Sigmoid colon (tissue), 7 donors: ENCODE measurements around the gene ADSS1. TPM values are rescaled to one million over a fixed set of nuclear protein-coding genes. Genes with fewer than 3 reads are reported as not detected.

Source experiments
- DNase-seq: peaks from one replicate; pipeline ENCODE4 v3.0.0-alpha.2; 2019
- H3K27ac ChIP-seq, 4 donors: fragments of 200-600 bp; sonication (generic); one replicate each; pipeline ENCODE4 v1.5.1; 2016 to 2019; ENCODE audit warnings: mild to moderate bottlenecking in 1 of 4
- H3K27me3 ChIP-seq, 3 donors: fragments of 200-600 bp; sonication (generic); one replicate each; pipeline ENCODE4 v1.5.1; 2019; ENCODE audit warnings: mild to moderate bottlenecking in 1 of 3
- H3K36me3 ChIP-seq, 4 donors: fragments of 200-600 bp; sonication (generic); one replicate each; pipeline ENCODE4 v1.5.1; 2016 to 2019
- H3K4me1 ChIP-seq, 4 donors: fragments of 200-600 bp; sonication (generic); one replicate each; pipeline ENCODE4 v1.5.1; 2017 to 2019
- H3K4me3 ChIP-seq, 4 donors: fragments of 200-600 bp; sonication (generic); one replicate each; pipeline ENCODE4 v1.5.1; 2017 to 2019; ENCODE audit warnings: mild to moderate bottlenecking in 2 of 4, moderate library complexity in 1 of 4
- H3K9me3 ChIP-seq, 4 donors: fragments of 200-600 bp in 3 of 4; sonication (generic) in 3 of 4; one replicate each; pipeline versions ENCODE4 v1.5.1 to v1.6.1; 2013 to 2019
- CTCF ChIP-seq, 4 experiments: fragments of 450-650 bp in 3 of 4; fragments of 200-600 bp in 1 of 4; IDR thresholded peaks; one replicate each; pipeline ENCODE4 v1.5.1; 2016 to 2019; ENCODE audit warnings: antibody characterized with exemption in 4 of 4, mild to moderate bottlenecking in 3 of 4, moderate library complexity in 2 of 4
- EP300 ChIP-seq, 4 donors: sonication (generic); formaldehyde crosslinking; IDR thresholded peaks; one replicate each; pipeline ENCODE4 v1.6.1; 2017; ENCODE audit warnings: antibody characterized with exemption in 4 of 4
- POLR2A ChIP-seq, 2 donors: fragments of 450-650 bp; IDR thresholded peaks; one replicate each; pipeline ENCODE4 v1.6.1; 2016; ENCODE audit warnings: antibody characterized with exemption in 2 of 2, mild to moderate bottlenecking in 2 of 2, moderate library complexity in 2 of 2
- POLR2AphosphoS5 ChIP-seq, 4 donors: sonication (generic); formaldehyde crosslinking; IDR thresholded peaks; one replicate each; pipeline ENCODE4 v1.6.1; 2017; ENCODE audit warnings: antibody characterized with exemption in 4 of 4
- WGBS, 2 donors: extraction: QIAGEN DNeasy Blood & Tissue Kit; methylation state at CpG; one replicate each; pipeline ENCODE4 v1.1.7; 2013; 5-methylcytosine and 5-hydroxymethylcytosine counted together
- intact Hi-C: fragments of 100-400 bp; cut with DNase I; formaldehyde crosslinking; loops from one replicate; pipeline ENCODE4 v1.15.1; 2023
- polyA plus RNA-seq, 3 donors: library from polyadenylated mRNA; stranded (reverse); fragments of 200-250 nt; gene quantifications; one replicate each; pipeline ENCODE4 v1.2.3, GENCODE V29; 2013
- total RNA-seq, 4 donors: library from RNA; depleted of rRNA; stranded (reverse); fragments of >200 nt; gene quantifications; one replicate each; pipeline ENCODE4 v1.1.0, GENCODE V29; 2016
- donor health status: healthy with polysubstance abuse.
- donor health status: Bipolar disorder and iron deficiency.
- donor health status: healthy.

The ADSS1 gene
- total and polyA plus RNA-seq, 7 donors: 2.0 to 10.2 (median 5.3) TPM

DNA sequence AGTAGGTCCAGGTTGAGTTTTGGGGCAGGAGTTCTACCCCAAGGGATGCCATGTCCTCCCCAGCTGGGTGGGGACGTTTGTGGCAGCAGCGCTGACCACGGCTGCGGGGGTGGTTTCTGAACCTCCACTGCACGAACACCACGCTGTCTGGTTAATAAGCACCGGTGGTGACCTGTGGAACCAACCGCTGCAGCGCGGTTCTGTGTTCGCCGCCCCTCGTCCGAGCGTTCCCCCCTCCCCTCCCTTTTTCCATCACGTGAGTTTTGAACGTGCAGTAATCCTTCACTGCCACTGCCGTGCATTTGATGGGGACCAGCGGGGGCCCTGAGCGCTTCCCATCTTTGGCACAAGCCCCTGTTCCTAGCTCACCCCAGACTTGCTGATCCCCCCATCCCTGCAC, 6.4 kb upstream of the ADSS1 start:
- no peak for DNase-seq
- Histone ChIP-seq H3K4me3 (no peak overlapping the region), H3K4me1 (peaks cover 0 to 14% (median 11%) of the 10 kb centered on the region in 4 donors), H3K27ac (no peak overlapping the region), H3K27me3 (no peaks in the 10 kb centered on the region), H3K9me3 (no peaks in the 10 kb centered on the region), H3K36me3 (peaks cover 24 to 53% (median 38%) of the 10 kb centered on the region in 4 donors)
- intact Hi-C loops: no loop called here
- TF ChIP-seq POLR2AphosphoS5 (IDR thresholded peaks at IDR 0.05) (no peak), POLR2A (IDR thresholded peaks at IDR 0.05) (no peak), CTCF (IDR thresholded peaks at IDR 0.05) (no peak), EP300 (IDR thresholded peaks at IDR 0.05) (no peak)
- 75 to 76% methylated on average over 20 of the region's 20 CpGs for WGBS, 2 donors

DNA sequence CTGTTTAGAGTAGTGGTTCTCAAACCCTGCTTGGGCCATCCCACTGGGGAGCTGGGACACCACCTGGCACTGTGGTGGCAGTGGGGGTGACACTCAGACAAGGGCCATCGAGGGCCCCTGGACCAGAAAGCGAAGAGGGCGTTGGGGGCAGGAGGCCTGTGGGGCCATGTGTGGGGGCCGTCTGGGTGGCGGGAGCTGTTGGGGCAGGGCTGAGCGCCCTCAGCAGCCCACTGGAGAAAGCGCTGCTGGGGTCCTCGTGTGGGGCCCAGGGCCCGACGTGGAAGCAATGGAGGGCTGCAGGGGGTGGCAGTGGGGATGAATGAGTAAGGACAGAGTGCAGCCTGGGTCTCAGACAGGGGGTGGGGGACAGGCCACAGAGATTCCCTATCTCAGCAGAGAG, 5.9 kb upstream of the ADSS1 start:
- Histone ChIP-seq H3K9me3 (no peaks in the 10 kb centered on the region), H3K36me3 (peaks cover 19 to 48% (median 33%) of the 10 kb centered on the region in 4 donors), H3K27me3 (no peaks in the 10 kb centered on the region), H3K27ac (no peak overlapping the region), H3K4me1 (peaks cover 0 to 17% (median 16%) of the 10 kb centered on the region in 4 donors), H3K4me3 (no peak overlapping the region)
- intact Hi-C loops: no loop called here
- TF ChIP-seq CTCF (IDR thresholded peaks at IDR 0.05) (no peak), POLR2A (IDR thresholded peaks at IDR 0.05) (no peak), EP300 (IDR thresholded peaks at IDR 0.05) (no peak), POLR2AphosphoS5 (IDR thresholded peaks at IDR 0.05) (no peak)
- WGBS, 2 donors: 91% methylated on average over 10 of the region's 10 CpGs
- no peak for DNase-seq

- no peak for DNase-seq
These were observed 5.2 kb upstream of the ADSS1 start for GRCh38 chr14:104718871-104719270.

DNA sequence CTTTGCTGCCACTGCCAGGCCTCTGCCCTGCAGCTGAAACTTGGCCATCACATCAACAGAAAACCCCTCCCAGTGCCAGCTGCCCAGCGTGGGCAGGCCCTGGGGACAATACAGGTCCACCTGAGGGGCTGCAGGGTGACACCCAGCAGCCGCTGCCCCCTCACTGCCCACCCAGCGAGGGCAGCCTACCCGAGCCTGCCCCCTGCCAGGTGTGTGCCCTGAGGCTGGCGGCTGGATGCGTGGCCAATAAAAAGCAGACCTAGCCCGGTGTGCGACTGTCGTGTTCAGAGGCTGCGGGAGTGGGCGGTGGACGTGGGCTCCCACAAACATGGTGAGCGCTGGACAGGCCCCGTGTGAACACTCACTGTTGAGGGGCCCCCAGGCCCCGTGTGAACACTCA, 4.7 kb upstream of the ADSS1 start:
- intact Hi-C loops: no loop called here
- 79 to 88% methylated on average over 15 of the region's 15 CpGs for WGBS, 2 donors
- Histone ChIP-seq H3K9me3 (no peaks in the 10 kb centered on the region), H3K4me3 (no peak overlapping the region), H3K36me3 (peaks cover 8 to 36% (median 21%) of the 10 kb centered on the region in 4 donors), H3K27ac (no peak overlapping the region), H3K27me3 (peaks cover 0 to 3% (median 0%) of the 10 kb centered on the region in 3 donors), H3K4me1 (peaks cover 0 to 29% (median 27%) of the 10 kb centered on the region in 4 donors)
- no peak for DNase-seq
- TF ChIP-seq POLR2A (IDR thresholded peaks at IDR 0.05): no peak
- no peak for TF ChIP-seq POLR2AphosphoS5 (IDR thresholded peaks at IDR 0.05)
- TF ChIP-seq CTCF (IDR thresholded peaks at IDR 0.05): no peak
- TF ChIP-seq EP300 (IDR thresholded peaks at IDR 0.05): no peak

More at GRCh38 chr14:104718871-104719270, 5.2 kb upstream of the ADSS1 start:
- Histone ChIP-seq H3K4me3 (no peak overlapping the region), H3K27ac (no peak overlapping the region), H3K9me3 (no peaks in the 10 kb centered on the region), H3K36me3 (peaks cover 13 to 41% (median 26%) of the 10 kb centered on the region in 4 donors), H3K27me3 (no peaks in the 10 kb centered on the region), H3K4me1 (peaks cover 0 to 24% (median 23%) of the 10 kb centered on the region in 4 donors)
- intact Hi-C loops: no loop called here
- WGBS, 2 donors: 89 to 94% methylated on average over 11 of the region's 11 CpGs
- TF ChIP-seq POLR2A (IDR thresholded peaks at IDR 0.05) (no peak), EP300 (IDR thresholded peaks at IDR 0.05) (no peak), POLR2AphosphoS5 (IDR thresholded peaks at IDR 0.05) (no peak), CTCF (IDR thresholded peaks at IDR 0.05) (no peak)
